Ascending aorta (tissue), 2 donors: Measurements from ENCODE around the gene ASPSCR1. TPM values are rescaled to one million over a fixed set of nuclear protein-coding genes. Genes with fewer than 3 reads are reported as not detected.
A peak's percentile ranks its signal among the peaks of the same experiment; 100 is the strongest.
"Not testable (repeated sequence)": the region's sequence is repeated elsewhere in the genome, so short reads cannot be mapped to it uniquely, and the experiment has no call there.

Source experiments
- DNase-seq, 2 donors: peaks; one replicate each; pipeline ENCODE4 v3.0.0-alpha.2; 2019; ENCODE audit warnings: low spot score in 2 of 2
- H3K27ac ChIP-seq, 2 donors: fragments of 200-600 bp; sonication (generic); one replicate each; pipeline ENCODE4 v1.5.1; 2016 to 2017; ENCODE audit warnings: mild to moderate bottlenecking in 1 of 2
- H3K27me3 ChIP-seq: fragments of 200-600 bp; sonication (generic); one replicate; pipeline ENCODE4 v1.5.1; 2017
- H3K36me3 ChIP-seq, 2 donors: fragments of 200-600 bp; sonication (generic); one replicate each; pipeline ENCODE4 v1.5.1; 2016
- H3K4me1 ChIP-seq, 2 donors: fragments of 200-600 bp; sonication (generic); one replicate each; pipeline ENCODE4 v1.5.1; 2016 to 2017; ENCODE audit warnings: mild to moderate bottlenecking in 1 of 2
- H3K4me3 ChIP-seq, 2 donors: fragments of 200-600 bp; sonication (generic); one replicate each; pipeline ENCODE4 v1.5.1; 2016 to 2017; ENCODE audit warnings: mild to moderate bottlenecking in 1 of 2
- H3K9me3 ChIP-seq, 2 donors: fragments of 200-600 bp; sonication (generic); one replicate each; pipeline ENCODE4 v1.5.1; 2016
- intact Hi-C: fragments of 100-400 bp; cut with DNase I; formaldehyde crosslinking; loops from one replicate; pipeline ENCODE4 v1.15.1; 2023
- total RNA-seq: library from RNA; depleted of rRNA; stranded (reverse); fragments of >200 nt; gene quantifications from one replicate; pipeline ENCODE4 v1.1.0, GENCODE V29; 2016
- TF ChIP-seq, protein P1 (sequence below), 3 experiments: fragments of 200-600 bp in 2 of 3; fragments of 450-650 bp in 1 of 3; sonication (generic) in 2 of 3; IDR thresholded peaks; one replicate each; pipeline ENCODE4 v1.5.1; 2016 to 2019; ENCODE audit warnings: antibody characterized with exemption in 3 of 3, mild to moderate bottlenecking in 1 of 3, moderate library complexity in 1 of 3

Gene ASPSCR1
- total RNA-seq, 1 donor from 2014 or later, result 45.1 TPM

DNA sequence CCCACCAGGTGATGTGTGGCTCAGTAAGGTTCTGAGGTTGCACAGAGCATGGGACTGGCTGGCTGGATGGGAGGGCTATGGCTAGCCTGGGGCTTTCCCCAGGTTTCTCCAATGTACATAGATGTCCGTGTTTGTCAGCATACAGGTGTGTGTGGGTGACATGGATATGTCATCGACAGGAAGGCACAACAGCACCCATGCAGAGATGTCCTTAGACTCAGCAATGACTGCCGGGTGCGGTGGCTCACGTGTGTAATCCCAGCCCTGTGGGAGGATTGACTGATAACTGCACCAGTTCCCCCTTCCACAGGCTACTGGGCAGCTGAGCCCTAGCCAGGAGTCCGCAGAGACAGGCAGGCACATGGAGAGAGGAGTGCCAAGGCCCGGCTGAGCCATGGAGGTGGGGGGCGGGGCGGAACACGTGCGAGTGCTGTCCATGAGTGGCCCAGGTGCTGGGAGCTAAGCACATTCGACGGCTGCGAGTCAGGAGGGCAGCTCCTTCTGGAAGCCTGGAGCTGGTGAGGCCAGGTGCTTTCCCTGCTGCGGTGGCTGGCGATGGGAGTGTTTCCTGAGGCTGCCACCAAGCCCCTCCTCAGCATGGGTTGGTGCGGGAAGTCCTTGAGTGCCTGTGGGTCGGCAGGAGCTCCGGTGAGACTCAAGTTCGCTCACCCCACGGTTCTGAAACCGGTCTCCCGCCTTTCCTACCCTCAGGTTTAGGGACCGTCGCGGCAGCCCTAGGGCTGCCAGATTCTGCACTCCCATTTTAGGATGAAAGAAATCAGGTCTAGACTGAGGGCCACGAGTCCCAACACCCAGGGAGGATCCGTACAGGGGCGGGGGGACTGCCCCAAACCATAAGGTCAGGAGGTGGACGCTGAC is 858 bp upstream of the ASPSCR1 start:
- DNase-seq, result no peak
- Histone ChIP-seq H3K27me3 (no peaks in the 10 kb centered on the region), H3K36me3 (peaks cover 0 to 8% of the 10 kb centered on the region in 2 donors), H3K4me1 (peaks cover 4 to 11% of the 10 kb centered on the region in 2 donors), H3K9me3 (peaks cover 0 to 7% of the 10 kb centered on the region in 2 donors), H3K4me3 (peak overlapping the region; percentile 74 to 84), H3K27ac (peak overlapping the region; percentile 79 to 95)
- intact Hi-C loops, result loop anchor here (1.0 kb wide), 3 partner anchors 27 to 49 kb away; partner anchors contain the start of genes LRRC45 and MAFG
- TF ChIP-seq, protein P1, sequence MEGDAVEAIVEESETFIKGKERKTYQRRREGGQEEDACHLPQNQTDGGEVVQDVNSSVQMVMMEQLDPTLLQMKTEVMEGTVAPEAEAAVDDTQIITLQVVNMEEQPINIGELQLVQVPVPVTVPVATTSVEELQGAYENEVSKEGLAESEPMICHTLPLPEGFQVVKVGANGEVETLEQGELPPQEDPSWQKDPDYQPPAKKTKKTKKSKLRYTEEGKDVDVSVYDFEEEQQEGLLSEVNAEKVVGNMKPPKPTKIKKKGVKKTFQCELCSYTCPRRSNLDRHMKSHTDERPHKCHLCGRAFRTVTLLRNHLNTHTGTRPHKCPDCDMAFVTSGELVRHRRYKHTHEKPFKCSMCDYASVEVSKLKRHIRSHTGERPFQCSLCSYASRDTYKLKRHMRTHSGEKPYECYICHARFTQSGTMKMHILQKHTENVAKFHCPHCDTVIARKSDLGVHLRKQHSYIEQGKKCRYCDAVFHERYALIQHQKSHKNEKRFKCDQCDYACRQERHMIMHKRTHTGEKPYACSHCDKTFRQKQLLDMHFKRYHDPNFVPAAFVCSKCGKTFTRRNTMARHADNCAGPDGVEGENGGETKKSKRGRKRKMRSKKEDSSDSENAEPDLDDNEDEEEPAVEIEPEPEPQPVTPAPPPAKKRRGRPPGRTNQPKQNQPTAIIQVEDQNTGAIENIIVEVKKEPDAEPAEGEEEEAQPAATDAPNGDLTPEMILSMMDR (IDR thresholded peaks at IDR 0.05), result no peak

DNA sequence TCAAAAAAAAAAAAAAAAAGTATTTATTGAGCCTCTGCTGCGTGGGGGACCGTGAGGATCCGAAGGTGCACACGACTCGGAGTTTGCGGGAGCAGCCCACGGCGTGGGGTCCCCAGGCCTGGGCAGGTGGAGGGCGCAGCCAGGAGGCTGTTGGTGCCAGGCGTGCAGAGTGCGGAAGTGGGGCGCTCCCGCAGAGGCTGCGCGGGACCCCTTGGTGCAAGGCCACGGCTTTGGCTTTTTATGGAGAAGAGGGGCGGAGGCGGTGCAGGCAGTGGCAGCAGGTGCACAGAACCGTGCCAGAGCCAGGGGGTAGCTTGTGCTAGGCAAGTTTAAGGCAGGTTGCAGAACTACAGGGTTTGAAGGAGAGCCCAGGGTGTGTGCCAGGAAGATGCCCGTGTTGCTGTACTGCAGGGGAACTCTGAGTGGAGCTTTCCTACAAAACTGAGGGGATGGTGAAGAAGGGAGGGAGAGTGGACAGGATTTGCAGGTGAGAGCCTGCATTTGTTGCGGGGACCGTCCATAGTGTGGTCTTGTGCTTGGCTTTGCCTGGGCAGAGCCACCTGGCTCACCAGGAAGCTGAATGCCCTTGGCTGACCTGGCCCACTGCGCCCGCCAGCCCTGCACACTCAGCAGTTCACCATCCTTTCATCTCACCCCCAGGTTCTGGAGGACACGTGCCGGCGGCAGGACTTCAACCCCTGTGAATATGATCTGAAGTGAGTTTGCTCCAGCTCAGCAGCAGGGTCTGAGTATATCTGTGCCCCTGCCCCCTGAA is 1.3 kb downstream of the ASPSCR1 start:
- Histone ChIP-seq H3K27me3 (no peaks in the 10 kb centered on the region), H3K4me1 (peaks cover 4 to 11% of the 10 kb centered on the region in 2 donors), H3K4me3 (peak overlapping the region; percentile 74 to 84), H3K36me3 (peaks cover 0 to 8% of the 10 kb centered on the region in 2 donors), H3K9me3 (peaks cover 0 to 2% of the 10 kb centered on the region in 2 donors), H3K27ac (no peak overlapping the region)
- TF ChIP-seq, protein P1 (IDR thresholded peaks at IDR 0.05), result no peak
- intact Hi-C loops, result no loop called here
- DNase-seq, result no peak

DNA sequence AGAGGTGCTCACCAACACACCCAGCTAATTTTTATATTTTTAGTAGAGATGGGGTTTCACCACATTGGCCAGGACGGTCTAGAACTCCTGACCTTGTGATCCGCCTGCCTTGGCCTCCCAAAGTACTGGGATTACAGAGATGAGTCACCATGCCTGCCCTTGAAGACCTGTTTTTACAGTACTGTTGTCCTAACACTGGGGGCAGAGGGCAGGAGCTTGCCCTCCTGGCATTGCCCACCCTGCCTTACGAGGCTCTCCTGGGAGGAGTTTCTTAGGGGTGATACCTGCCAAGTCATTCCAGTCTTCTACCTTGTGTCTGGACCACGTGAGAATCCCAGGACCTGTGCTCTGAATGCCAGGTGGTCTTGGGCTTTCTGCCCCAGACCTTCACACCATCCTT is 2.7 kb downstream of the ASPSCR1 start:
- Histone ChIP-seq H3K9me3 (no peaks in the 10 kb centered on the region), H3K4me1 (peaks cover 4 to 11% of the 10 kb centered on the region in 2 donors), H3K27me3 (no peaks in the 10 kb centered on the region), H3K4me3 (no peak overlapping the region), H3K36me3 (peaks cover 3 to 22% of the 10 kb centered on the region in 2 donors), H3K27ac (no peak overlapping the region)
- intact Hi-C loops, result no loop called here
- DNase-seq, result no peak
- TF ChIP-seq, protein P1 (IDR thresholded peaks at IDR 0.05), result no peak

DNA sequence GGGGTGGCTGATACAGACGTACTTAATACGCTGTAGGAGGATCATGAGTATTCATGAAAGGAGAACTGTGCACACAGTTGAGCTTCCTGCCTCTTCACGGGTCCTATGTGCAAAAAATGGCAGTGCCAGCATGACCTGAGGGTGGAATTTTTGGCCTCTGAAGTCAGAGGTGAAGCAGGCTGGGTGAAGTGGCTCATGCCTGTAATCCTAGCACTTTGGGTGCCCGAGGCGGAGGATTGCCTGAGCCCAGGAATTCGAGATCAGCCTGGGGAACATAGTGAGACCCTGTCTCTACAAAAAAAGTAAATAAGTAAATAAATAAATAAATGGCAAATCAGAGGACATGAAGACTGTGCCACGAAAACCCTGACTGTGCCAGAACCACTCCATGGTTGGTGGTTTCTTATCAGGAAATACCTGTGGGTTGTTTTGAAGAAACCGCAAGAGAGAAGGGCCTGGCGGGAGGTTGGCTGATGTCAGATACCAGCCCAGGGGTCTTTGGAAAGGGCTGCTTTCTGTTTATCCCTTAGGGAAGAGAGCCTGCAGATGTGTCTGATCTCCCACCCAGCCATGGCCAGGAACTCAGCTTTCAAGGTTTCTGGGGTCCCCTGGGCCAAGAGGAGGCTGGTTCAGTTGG is 3.4 kb downstream of the ASPSCR1 start:
- no peak overlapping the region for H3K4me3 ChIP-seq
- peaks cover 11 to 29% of the 10 kb centered on the region in 2 donors for H3K36me3 ChIP-seq
- no peaks in the 10 kb centered on the region for H3K9me3 ChIP-seq
- H3K27ac ChIP-seq, result no peak overlapping the region
- H3K27me3 ChIP-seq, result no peaks in the 10 kb centered on the region
- H3K4me1 ChIP-seq, result peaks cover 4 to 11% of the 10 kb centered on the region in 2 donors
- TF ChIP-seq, protein P1 (IDR thresholded peaks at IDR 0.05), result no peak
- intact Hi-C loops, result no loop called here
- DNase-seq, result no peak

DNA sequence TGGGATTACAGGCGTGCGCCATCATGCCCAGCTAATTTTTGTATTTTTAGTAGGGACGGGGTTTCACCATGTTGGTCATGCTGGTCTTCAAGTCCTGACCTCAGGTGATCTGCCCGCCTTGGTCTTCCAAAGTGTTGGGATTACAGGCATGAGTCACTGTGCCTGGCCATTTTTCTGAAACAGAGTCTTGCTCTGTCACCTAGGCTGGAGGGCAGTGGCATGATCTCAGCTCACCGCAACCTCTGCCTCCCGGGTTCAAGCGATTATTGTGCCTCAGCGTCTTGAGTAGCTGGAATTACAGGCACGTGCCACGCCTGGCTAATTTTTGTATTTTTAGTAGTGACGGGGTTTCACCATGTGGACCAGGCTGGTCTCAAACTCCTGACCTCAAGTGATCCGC is 4.1 kb downstream of the ASPSCR1 start:
- Histone ChIP-seq H3K36me3 (peaks cover 11 to 36% of the 10 kb centered on the region in 2 donors), H3K4me1 (peaks cover 4 to 11% of the 10 kb centered on the region in 2 donors)
- intact Hi-C loops, H3K27me3 ChIP-seq, H3K4me3 ChIP-seq, DNase-seq, H3K27ac ChIP-seq, H3K9me3 ChIP-seq: not testable (repeated sequence)
